Stimulated activated CD4-positive, alpha-beta T cell treated with anti-CD3 and anti-CD28 coated beads, Interleukin-2, amount 100 ng/mL, for 48 hours (primary cell): ENCODE results near the gene SDF2.
A peak's percentile ranks its signal among the peaks of the same experiment; 100 is the strongest.

Experiments used
- DNase-seq, 2 donors: peaks; one replicate each; pipeline ENCODE4 v3.0.0-alpha.2; 2020

The SDF2 gene, protein sequence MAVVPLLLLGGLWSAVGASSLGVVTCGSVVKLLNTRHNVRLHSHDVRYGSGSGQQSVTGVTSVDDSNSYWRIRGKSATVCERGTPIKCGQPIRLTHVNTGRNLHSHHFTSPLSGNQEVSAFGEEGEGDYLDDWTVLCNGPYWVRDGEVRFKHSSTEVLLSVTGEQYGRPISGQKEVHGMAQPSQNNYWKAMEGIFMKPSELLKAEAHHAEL

DNA sequence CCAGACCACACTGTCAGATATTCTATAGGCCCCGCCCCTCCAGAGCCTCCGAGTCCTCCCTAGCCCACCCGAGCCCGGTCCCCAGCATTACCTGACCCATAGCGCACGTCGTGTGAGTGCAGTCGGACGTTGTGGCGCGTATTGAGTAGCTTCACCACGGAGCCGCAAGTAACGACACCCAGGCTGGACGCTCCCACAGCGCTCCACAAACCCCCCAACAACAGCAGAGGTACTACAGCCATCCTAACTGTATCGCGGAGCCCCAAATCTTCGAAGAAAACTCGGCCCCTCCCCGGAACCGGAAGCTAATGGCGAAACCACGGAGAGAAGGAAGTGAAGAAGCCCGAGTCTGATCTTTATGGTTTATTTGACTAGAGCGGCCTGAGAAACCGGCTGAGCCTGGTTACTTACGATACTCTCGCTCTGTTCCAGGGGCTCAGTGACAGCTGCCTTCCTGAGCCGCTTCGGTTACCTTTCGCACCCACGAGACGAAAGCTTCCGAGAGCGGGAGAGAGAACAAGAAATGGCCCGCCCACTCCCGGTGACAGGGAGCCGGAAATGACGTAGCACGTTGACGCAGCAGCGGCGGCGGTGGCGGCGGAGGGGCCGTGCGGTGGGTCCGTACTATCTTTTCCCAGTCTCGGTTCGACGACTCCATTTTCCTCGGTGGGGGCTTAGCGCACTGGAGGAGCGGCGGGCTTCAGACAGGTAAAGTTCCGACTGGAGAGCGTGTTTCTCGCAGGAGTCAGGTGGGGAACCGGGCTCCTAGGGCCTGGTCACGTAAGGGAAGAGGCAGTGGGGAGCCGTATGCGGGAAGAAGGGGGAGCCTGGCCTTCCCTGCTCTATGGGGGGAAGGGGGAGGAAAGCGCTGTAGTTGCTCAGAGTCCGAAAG is at the start of gene SDF2, which contains the start of gene SUPT6H:
Gene SDF2, minus strand, starts transcription at position 272 of the 892 bp plus-strand sequence. Its CDS starts 30 bp downstream, at position 242.
Gene SUPT6H, plus strand, starts transcription at position 571 of the 892 bp plus-strand sequence. CDS start 11,197 bp downstream, outside the sequence.
- peak; percentile 96 to 97 for DNase-seq

DNA sequence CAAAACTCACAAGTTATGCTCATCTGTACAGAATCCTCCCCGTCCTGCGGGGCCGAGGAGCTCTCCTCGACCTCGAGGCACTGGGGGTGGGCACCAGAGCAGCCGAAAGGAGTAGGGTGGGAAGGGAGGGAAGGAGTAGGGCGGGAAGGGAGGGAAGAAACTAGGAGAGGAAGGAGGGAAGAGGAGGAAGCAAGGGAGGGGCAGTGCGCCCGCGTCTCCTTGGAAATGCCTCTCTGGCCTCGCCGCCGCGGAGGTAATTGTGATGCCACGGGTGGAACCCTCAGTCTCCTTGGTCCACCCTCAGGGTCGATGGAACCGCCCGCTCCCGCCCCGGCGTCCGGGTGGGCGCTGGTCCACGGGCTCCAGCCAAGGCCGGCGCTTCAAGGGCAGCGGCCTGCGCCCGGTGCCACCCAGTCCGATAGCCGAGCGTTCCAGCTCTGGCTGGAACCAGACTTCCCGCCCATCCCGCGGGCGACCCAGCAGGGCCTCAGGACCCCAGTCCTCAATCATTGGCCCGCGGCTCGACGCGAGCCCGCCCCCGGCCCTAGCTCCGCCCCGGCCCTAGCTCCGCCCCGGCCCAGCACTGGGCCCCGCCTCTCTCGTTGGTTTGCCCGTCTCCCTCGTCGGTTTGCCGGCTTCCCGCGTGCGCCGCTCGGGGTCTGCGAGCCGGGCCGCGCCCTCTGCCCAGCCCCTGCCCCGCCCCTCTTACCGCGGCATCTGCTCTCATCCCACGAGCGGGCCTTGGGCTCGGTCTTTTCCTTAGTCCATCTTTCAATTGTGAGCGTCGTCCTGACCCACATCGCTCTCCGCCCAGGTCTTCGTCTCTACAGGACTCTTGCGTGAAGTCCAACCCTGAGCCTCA is 49.4 kb upstream of the SDF2 start:
- DNase-seq, result peak; percentile 92 to 94

DNA sequence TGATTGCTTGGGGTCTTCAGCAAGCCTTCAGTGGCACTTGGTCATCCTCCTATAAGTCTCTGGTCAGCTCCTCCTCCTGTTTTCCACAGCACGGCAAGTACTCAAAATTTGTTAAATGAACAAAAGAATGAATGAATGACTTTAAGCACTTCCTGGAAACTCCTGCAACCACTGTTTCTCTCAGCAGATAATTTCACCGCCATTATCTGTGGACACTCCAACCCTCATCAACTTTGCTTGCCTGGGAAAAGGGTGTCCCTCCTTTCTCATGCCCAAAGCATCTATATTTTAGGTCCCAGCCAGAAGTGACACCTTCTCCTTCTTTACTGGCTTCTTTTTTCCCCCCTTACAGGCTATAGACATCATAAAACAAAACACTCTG is 45.6 kb upstream of the SDF2 start:
- DNase-seq, result no peak

DNA sequence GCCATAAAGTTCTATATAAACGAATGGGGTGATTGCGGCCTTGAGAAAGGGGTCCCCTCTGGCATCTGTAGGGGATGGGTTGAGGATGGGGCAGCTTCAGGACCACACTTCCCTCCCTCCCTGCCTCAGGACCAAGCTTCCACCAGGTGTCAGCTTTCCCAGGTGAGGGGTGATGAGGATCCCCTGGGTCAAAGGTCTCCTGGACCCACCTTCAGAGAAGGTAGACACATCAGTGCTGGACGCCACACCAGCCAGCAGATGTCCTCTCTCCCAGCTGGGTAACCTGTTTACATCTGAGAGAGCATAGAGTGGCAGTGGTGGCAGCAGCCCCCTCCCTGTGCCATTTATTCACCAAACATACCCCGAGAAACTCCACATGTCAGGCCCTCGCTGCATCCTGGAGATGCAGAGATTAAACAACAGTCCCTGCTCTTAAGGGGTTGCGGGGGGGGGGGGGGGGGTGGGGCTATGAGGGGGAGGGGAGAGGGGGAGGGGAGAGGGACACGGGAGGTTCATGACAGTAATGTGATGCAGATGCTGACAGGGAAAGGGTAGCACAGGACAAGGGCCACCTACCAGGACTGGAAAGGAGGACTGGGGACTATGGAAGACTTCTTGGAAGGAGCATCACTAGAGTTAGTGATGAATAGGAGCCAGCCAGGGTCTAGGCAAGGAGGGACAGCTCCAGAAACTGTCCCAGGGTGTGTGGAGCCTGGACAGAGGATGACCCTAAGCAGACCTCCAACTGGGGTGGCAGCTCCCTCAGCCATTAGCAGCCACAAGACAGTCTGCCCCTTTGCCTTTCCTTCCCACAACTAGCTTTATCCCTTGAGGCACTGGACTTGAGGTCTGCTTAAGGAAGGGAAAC is 45.0 kb upstream of the SDF2 start:
- DNase-seq, result no peak

DNA sequence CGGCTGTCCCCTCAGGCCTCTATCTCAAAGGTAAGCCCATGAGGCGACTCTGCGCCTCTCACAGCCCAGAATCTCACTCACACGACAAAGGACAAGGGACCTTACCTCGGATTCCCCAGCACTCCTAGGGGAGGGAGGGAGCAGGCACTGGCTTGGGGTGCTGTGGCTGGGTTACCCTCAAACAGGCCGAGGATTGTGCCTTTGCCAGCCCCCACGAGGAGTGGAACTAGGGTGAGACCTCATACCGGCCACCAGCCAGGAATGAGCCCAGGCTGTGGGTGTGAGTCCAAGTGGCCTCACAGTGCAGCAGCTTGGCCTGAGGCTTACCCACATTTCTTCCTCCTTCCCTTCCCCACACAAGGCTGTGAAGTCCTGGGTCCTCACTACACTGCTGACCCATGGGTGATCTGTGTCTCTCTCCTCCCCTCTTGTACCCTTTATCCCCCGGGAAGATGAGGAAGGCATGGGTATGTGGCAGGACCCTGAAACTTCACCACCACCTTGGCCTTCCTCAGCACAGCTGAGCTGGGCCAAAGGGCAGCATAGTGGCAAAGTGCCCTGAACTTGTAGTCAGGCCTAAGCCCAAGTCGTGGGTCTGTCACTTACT is 44.1 kb upstream of the SDF2 start:
- DNase-seq, result no peak

DNA sequence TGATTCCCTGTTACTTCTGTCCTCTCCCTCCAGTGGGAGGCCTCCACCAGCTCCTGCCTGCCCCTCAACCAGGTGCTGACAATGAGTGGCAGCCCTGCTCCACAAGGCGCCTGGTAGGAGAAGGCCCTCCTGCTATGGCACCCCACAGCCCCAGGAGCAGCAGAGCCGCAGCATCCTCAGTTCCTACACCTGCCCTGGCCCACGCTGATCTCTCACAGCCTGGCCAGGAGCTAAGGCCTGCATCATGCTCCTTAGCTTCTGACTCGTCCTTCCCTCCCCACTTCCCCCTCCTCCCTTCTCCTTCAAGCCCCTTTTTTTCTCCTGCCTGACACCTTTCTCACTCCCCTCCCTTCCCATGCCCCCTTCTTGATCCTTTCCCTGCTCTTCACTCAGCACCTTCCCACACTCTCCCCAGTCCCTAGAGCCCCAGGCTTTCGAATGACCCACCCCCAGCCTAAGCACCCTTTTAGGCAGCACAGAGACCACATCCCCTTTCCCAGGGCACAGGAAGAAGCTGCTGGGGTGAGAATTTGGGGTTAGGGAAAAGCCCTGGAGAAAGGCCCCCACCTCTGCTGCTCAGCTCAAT is 43.5 kb upstream of the SDF2 start:
- DNase-seq, result no peak

DNA sequence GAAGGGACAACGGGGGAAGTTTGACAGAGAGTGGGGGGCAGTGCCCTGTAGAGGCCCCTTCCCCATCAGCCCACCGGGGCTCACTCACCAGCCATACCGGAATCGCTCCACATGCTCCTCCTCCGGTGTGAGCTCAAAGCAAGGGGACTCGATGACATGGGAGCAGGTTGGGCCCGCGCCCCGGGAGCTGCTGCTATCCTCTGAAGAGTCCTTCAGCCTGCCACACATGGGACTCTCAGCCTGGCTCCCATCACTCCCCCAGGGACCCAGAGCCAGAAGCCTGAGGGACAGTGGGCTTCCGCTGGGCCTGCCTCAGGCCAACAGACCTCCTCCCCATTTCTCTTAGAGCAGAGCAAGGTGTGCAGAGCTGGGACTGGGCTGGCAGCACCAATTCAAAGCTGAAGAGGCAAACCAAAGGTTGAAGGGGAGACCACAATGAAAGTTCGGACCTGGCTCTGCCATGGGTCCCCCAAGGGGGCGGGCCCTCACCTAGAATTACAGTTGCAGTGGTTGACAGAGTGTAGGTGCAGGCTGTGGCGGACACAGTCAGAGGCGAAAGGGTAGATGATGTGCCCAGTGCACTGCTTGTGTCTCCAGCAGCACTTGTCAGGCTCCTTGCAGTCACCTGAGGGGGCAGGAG is 42.6 kb upstream of the SDF2 start:
- DNase-seq, result no peak

DNA sequence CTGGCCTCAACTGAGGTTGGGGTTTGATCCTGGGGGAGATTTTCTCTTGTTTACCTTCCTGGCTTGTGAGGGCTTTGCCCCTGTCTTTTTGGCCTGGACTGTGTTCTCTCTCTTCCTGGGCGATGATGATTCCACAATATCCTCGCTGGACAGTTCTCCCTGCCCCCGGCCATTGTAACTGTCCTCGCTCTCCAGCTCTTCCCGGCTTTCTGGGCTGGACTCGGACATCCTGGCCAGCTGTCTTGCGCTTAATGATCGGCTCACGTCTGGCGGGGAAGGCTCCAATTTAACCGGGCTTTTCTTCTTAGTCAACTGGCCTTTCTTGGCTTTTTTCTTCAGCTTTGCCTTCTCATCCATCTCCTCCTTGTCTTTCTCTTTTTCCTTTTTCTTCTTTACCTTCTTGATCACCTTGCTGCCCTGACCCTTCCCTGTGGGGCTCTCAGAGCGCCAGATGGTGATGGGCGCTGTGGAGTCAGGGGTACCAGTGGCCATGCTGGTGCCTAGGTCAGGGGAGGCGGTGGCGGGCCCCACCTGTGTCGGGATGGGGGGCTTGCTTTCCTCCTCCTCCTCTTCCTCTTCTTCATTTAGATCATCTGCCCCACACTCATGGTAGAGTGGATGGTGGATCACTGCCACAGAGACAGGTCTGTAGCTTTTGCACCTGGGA is 42.0 kb upstream of the SDF2 start:
- no peak for DNase-seq

DNA sequence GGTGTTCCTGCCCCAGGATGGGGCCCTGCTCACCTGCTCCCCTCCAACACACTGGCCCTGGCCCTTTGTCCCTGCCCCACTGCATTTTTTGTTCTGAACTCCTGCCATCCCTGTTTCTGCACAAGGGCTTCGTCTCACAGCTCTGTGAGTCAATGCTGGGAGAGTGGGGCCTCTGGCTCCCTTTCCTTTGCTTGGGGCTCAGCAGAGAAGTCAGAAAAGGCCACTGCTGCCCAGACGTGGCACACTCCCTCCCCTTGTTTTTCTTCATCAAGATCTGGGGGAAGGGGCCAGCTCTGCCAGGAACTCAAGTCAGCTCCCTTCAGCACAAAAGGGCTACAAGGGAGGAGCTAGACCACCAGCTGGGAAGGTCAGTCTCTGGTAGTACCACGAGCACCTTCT is 41.0 kb upstream of the SDF2 start:
- no peak for DNase-seq

DNA sequence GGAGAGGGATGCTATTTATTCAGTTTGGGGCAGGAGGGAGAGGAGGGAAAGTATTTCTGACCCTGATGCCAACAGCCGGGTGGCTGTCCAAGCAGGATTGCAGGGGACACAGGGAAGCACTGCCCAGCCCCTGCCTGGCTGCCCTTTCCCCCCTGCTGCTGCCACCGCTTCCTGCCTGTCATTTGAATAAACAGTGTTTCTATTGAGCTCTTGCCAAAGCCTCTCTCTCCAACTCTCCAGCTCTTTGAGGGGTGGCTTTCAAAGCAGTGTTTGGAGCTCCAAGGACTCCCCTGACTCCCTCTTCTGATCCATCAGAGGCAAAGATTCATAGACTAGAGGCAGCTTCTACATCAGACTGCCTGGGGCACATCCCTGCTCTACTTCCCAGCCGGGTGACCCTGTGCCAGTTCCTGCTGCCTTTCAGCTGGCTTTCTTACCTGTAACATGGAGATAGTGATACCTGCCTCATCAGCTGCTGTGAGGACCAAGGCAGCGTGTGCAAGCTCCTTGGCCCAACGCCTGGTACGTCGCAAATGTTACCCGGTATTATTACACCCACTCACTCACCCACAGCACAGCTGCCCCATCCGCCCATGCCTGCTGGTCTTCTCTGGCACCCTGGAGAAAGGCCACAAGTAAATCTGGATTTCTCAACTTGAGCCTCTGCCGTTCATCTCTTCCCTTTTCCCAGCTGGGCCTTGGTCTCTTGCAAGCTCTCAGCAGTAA is 40.5 kb upstream of the SDF2 start:
- no peak for DNase-seq

DNA sequence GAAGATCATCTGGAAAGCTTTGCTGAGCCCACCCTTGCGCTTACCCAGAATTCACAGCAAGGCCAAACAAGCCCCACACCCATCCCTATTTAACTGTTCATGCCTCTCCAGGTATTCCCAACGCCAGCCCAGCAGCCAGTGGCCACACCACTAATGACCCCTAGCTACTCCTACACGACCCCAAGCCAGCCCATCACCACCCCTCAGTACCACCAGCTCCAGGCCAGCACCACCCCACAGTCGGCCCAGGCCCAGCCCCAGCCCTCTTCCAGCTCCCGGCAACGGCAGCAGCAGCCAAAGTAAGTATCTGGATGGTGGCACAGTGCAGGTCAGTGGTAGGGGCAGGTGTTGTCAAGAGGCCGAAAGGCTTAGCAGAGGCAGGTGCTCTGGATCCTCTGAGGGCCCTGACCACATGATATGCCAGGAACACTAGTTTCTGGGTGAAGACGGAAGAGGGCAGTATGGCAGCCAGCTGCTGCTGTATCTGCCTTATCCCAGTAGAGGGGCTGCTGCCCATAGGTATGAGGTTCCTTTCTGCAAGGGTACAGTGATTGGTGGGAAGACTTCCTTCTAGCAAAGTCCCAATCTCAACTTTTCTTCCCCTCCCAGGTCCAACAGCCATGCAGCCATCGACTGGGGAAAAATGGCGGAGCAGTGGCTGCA is 39.3 kb upstream of the SDF2 start:
- no peak for DNase-seq

DNA sequence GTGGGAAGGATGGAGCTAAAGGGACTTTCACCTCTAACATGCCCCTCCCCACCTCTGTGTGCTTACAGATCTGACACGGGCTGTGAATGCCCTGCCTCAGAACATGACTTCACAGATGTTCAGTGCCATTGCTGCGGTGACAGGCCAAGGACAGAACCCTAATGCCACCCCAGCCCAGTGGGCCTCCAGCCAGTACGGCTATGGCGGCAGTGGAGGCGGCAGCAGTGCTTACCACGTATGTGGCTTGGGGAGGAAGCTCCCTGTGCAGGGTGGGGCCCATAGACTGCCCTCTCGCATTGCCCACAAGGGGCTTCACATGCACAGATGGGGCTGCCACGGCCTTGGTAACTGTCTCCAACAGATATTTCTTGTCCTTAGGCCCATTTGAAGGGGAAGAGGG is 38.6 kb upstream of the SDF2 start:
- DNase-seq, result no peak

DNA sequence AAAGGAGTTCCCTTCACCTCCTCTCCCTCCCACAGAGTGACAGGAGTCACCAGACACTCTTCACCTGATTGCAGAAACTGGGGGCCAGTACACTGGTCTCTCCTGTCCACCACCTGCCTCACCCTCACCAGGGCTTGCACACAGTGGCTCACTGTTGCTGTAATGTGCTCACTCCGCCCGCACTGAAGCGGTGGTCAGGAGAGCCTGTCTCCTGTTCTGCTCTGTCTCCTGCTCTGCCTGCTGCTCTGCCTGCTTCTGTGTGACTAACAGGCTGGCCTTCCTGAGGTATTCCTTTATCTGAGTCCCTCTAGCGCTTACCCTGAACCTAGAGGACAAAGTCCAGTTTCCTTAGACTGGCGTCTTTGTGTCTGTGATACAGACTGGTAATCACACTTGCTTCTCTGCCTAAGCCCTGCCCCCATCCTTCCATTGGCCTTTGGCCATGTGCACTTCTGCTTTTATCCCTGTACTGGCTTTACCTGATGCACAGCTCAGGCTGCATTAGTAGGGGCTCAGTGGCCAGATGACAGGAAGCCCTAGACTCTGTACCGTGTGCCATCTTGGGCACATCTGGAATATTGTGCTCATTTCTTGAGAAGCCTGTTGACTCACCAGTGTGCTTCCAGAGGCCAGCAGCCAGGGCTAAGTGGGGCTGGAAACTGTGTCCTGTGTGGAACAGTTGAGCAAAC is 36.7 kb upstream of the SDF2 start:
- DNase-seq, result no peak

DNA sequence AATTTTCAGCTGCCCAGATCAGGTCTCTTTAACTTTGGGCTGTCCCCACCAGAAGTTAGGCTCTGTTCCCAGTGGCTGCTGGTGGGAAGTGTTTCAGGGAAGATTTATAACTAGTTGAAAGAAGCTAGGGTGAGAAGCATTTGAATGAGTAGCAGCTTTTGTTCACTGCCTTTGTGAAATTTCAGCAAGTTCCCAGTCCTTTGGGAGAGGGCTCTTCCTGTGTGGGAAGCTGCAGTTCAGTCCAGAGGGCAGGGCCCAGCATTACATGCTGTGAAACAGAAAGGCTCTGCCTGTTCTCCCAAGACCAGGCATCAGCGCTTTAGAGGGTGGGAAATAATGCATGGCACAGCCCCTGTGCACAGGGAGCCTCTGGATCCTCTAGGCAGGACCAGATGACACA is 32.2 kb upstream of the SDF2 start:
- DNase-seq, result no peak

DNA sequence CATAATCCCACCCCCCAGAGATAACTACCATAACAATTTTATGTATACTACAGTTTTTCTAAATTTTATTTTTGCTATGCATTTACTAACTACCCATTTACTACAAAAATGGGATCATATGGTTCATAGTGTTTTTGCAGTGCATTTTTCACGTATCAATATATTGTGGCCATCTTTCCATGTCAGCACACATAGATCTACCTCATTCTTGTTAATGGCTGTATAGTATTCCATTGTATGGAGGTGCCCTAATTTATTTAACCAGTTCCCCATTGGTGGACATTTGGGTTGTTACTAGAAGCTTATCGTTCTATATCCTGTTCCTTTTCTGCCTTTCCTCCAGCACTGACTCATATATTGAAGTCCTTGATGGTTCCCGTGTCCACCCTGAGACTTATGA is 27.3 kb upstream of the SDF2 start:
- no peak for DNase-seq

DNA sequence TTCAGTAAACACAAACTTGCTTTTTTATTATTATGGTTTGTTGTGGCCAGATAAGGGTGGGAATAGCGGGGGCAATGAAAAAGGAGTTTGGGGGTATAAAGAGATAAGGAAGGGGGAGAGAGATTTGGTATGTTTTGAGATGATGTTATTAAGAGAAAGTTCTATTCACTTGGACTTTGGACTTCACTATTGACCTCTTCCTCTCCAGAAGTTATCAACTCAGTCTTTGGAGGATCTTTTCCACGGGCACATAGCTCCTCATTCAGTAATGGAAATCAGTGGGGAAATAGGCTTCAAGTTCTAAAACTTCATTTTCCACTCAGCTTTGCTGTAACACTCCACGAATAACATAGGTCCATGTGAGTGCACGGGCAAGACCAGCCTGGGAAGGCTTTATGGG is 26.8 kb upstream of the SDF2 start:
- DNase-seq, result no peak

DNA sequence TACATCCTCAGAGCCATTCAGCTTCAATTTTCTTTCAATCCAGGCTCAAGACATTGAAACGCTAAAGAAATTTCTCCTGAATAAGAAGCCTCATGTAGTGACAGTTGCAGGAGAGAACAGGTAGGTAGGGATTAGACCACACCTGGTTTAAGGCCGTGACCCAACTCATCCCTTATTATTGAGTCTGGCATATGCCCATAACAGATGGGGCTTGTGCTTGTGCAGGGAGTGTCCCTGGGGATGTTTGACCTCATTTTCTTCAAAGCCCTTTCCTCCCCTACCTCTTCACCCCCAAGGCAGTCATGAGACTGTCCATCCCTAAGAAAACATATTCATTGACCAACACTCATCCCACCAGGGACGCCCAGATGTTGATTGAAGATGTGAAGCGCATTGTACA is 24.6 kb upstream of the SDF2 start:
- DNase-seq, result no peak

DNA sequence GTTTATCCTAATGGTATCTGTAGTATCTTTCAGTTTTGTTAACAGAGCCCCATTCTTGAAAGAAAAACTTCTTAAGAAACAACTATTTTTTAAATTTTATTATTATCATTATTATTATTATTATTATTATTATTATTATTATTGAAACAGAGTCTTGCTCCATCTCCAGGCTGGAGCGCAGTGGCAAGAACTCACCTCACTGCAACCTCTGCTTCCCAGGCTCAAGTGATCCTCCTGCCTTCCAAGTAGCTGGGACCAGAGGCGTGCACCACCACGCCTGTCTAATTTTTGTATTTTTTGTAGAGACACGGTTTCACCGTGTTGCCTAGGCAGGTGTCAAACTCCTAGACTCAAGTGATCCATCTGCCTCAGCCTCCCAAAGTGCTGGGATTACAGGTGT is 23.7 kb upstream of the SDF2 start:
- DNase-seq, result no peak

DNA sequence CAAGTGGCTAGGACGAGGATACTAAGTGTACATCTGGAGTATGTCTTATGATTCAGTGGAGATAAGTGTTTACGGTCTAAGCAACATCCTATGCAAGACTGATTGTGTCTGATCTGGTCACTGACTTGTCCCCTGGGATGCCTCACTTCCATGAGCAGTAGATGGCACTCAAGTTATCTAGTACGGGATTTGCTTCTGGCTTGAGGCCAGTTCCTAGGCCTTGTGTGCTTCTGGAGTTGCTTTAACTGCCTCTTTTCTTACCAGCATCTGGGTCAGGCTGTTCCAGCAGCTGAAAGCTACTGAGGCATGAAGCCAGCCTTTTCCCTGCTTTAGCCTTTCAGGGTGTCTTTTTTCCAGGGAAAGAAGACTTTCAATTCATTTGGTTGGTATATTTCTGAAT is 23.3 kb upstream of the SDF2 start:
- DNase-seq, result no peak
